Medulla oblongata (tissue), 1 donor: Measurements from ENCODE around the gene TMPRSS7.

Experiments
- DNase-seq: peaks from one replicate; pipeline ENCODE4 v3.0.0-alpha.2; 2015; ENCODE audit errors: extremely low spot score

The TMPRSS7 gene

DNA sequence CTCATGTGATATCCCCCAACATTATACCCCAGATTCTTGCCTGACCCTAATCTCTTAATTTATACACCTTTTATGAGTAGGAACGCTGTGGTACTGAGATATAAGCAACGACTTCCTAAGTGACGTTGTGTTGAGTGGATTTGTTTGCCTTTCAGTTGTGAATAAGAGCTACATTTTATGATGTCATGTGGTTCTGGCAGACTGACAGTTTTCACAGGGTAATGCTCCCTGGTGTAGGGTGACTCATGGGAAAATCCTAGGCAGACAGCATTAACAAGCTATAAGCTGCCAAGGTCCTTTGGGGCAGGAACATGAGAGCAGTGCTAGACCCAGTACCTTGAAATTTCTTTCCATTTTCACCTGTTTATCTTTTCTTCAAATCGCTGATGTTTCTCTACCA lies 62.8 kb downstream of the TMPRSS7 start:
- DNase-seq = no peak

DNA sequence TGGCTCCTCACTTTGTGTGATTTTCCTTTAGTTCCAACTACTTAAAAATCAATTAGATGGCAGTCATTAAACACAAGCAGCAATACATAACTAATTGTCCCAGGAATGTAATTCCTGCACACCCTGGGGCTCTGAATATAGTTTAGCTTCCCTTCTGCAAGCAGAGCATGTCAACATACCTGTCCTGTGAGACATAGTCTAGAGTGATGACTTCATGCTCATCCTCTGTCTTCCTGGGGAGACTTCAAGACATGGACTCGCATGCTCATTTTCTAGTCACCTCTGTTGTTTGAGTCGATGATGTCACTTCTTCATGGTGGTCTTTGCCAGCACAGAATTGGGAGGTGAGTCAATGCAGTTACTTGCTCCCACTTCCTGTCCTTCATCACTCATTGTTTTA lies 67.4 kb downstream of the TMPRSS7 start:
- no peak for DNase-seq

DNA sequence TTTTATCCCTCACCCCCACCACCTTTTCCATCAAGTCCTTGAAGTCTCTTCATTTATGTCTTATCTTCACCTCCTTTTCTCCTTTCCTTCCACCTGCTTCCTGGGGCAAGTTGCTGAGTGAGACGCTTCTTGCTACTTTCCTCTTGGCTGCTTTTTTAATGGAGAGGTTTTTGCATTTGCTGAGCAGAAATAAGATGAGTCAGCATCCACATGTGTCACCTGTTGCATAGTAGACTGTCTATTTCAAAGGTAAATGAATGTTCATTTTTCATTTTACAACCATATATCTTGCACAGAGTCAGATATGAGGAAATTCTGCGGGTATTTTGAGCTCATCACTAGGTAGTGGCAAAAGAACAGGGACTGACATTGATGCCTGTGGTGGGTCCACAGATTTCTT lies 70.2 kb downstream of the TMPRSS7 start:
- DNase-seq = no peak

DNA sequence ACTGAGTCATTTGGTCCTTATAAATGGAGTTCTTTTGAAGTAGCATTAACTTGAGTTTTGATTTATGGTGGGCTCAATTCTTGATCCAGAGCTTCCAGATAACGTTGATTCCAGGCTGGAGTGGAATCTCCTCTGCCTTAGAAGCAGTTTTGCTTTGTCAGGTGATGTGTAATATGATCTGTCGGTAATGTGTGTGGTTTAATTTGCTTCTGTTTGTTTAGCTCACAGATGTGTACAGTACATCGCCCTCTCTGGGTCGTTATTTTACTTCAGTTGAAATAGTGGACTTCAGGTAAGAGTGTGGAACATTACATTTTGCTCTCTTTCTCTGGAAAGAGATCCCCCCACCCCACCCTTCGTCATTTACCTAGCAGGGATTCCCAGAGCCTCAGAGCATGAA lies 74.8 kb downstream of the TMPRSS7 start:
- DNase-seq = no peak

DNA sequence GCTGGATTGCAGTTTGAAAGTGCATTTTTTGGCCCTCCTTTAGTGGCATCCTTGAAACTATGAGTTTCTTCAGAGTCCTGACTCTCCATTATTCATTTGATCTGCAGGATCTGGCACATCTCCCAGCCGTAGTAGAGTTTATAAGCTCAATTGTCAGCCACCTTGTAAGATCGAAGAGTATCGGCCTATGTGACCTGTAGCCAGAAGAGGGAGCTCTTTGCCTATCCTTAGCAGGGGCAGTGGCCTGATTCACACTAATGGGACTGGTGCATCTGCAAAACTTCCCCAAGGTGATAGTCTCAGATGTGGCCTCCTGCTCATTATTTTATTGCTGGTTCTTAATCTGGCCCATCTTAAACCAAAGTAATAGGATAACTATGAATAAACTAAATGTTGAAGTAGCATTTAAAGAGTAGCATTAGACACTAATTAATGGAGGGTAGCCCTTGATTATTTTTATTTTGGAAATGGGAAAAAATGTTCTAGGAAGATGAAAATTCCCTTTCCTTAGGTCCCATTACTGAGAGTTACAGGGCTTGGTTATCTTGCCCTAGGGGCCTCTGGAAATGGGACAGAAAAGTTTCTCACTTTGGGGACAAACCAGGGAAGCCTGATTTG lies 77.4 kb downstream of the TMPRSS7 start:
- peak; percentile 82 for DNase-seq

DNA sequence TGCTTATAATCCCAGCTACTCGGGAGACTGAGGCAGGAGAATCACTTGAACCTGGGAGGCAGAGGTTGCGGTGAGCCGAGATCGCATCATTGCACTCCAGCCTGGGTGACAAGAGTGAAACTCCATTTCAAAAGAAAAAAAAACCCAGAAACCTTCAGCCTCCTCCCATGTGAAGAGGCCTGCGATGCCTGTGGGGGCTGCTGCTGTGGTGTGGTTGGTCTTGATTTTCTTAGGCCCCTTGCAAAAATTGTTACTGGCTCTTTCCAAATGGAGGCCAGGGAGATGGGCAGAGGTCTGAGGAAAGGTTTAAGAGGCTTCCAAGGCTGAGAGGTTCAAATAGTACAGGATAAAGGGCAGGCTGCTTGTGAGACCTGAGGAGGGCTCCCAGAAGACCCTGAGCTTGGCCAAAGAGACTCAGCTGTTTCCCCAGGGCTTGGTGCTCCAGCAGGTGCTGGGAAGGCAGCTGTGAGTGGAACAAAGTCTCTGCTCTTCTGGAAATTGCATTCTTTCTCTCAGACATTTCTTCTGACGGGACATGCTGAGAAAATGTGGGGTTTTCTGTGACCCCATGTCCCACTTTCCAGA lies 80.1 kb downstream of the TMPRSS7 start:
- no peak for DNase-seq

DNA sequence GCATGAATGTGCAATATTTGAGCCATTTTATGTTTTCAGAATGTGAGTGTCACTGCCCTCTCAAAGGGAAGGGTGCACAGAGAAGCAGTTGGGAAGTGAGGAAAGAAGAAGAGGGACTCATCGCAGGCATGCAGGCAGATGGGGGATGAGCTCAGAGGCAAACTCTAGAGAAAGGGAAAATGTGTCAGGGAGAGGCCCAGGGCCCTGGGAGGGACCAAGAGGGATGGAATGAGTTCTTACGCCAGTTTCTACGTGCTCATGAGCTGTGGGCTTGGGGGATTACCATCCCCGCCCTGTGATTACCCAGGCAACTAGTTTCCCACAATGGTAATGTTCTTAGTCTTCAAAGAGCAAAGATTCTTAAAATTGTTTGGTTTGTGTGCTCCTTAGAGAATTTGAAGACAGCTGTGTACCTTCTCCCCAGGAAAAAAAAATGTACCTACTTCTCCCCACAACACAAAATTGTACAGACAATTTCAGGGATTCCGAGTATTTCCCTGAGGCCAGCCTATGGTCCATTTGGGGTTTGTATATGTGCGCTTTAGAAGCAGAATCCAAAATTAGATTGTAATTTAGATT lies 80.7 kb downstream of the TMPRSS7 start:
- DNase-seq = no peak

DNA sequence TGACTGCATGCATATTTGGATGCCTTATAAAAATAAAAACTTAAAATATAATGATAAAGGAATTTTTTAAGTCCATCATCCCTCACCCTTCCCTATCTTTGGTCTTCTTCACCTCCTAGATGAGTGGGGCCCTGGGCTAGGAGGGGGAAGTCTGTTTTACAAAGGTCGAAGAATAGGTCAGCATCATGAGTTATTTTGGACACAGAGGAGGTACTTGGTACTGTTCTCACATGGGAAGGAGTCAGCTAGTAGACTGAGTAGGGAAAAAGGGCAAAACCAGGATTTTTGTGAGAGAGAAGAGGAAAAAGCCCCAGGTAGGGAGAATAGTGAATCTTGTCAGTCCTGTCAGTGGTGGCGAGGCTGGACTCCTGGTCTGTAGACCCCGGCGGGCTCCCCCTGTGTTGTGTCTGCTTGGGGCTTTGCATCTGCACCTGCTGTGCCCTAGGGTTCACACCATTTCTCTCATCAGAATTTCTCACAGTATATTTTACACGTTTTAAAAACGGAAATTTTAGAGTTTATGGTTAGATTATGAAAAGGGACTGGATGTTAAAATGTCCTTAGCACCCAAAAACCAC lies 81.4 kb downstream of the TMPRSS7 start:
- no peak for DNase-seq

DNA sequence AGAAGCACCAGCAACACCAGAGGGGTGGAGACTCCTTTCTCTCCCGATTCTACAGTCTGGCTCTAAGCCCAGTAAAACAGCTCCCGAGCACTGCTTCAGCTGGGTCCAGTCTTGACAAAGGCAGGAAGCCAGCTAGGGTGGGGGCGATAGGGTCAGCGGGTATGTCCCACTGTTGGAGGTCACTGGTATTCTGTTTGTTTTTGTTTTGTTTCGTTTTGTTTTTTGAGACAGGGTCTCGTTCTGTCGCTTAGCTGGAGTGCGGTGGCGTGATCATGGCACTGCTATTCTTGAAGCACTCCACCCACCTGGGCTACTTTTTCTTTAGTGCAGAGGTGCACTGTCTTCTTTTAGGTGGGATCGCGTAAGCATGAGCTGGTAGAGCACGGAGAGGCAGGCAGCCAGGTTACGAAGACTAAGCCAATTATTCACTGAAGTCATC lies 82.2 kb downstream of the TMPRSS7 start:
- DNase-seq = no peak

DNA sequence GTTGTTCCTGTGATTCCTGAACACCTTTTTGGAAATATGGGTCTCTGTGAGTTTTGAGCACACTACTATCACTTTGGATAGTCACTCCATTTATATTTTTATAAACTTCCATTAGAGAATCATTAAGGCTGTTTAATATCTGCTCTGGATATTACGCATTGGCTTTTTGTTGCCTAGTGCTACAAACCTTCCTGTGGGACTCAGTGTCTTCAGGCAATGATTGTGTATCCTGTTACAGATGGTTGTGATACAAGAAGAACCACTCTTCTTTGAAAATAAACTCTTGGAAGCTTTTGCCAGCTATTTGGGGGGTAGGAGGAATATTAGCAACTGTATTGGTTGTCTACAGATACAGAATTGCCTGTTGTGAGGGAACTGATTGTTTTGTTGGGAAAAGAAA lies 82.9 kb downstream of the TMPRSS7 start:
- DNase-seq = no peak

DNA sequence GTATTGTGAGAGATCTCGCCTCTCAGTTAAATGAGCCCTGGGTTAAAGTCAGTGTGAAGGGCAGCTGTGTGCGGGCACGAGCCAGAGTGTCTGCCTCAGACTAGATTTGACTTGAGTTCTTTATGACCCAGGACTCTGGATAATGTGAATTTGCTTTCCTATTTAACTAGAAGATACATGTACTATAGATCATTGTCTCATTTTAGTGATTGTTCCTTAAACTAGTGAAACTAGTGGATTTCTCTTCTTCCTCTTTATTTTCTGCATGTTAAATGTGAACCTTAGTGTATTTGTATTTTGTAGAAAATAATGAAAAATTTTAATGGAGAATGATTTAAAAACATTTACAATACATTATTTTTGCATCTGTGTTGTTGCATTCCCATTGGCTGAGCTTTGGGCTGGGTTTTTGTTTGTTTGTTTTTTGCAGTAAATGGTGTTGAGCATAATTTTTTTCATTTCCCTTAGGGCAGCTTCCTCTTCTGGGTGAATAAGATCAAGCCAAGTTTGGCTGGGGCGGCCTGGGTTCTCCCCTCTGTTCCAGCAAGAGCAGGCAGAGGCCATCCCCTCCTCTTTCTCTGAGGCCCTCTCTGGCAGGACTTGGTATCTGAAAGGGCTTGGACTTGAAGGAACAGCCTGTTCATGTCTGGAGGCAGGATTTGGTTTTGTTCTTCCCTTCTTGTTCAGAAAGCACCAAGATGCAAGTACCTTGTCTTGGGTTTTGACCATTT lies 83.5 kb downstream of the TMPRSS7 start:
- DNase-seq = peak; percentile 77

DNA sequence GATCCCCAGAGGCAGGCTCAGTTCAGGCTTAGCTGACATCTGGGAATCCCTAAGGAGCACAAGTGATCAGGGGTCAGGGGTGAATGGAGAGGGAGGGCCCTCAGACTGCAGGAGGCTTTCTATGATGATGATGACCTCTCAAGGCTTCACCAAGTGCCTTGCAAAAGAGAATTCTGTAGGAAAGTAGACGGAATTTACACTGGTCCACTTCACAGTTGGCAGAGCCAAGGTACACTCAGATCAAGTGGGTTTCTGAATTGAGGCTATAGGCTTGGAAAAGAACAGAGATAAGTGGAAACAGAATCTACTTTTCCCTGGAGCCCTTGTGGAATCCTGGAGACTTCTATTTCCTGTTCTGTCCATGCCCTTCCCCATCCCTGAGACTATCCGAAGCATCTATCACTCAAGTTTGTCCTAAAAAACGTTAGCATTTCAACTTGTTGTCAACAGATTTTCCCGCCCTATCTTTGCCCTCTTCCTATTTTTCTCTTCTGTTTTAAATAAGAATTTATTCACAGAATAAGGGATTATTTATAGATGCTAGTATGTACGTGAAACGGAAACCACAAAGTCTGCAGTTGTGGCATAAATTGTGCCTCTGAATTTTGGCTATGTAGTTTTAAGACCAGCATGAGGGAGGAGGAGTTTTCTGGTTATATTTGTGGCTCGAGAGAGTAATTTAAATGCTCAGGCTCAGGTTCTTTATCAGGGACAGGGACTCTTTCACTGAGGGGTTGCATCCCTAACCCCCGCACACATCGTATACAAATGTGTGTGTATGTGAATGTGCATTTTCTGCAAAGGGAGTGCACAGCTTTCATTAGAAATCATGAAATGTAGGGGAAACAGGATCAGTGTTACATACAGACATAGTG lies 85.7 kb downstream of the TMPRSS7 start:
- no peak for DNase-seq

DNA sequence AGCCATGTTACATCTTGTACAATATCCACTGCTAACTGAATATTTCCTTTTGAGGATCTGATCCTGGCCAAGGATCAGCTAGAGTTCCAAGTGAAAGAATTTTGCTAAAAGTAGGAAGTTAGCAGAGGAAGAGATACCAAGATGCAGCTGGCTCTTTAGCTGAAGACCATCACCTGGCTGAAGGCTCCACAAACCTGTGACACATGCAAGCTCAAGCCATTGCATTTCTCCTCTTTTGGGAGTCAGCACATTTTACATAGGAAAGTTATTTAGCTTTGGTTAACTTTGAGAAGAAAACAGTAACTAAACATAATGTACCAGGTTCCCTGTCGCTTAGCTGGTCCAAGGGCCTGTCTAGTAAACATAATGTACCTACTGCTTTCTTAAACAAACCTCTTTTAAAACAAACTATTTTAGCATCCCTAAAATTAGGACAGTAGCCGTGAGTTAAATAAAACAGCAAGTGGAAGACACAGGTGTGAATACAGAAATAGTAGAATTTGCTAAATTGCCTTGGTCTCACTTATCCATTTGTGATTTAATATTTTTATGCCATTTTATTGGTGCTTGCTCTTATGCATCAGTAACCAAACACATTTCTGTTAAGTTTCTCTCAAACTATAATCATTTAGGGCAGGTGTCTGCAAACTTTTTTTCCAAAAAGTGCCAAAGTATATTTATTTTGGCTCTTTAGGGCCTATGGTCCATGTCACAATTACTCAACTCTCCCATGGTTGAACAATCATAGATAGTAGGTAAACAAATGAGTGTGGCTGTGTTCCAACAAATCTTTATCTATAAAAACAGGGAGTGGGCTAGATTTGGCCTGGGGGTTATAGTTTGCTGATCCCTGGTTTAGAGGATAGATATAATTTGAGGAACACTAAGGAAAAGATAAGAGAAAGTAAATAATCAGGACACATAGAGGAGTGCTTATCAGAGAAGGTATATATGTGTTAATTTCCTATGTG lies 87.3 kb downstream of the TMPRSS7 start:
- no peak for DNase-seq

DNA sequence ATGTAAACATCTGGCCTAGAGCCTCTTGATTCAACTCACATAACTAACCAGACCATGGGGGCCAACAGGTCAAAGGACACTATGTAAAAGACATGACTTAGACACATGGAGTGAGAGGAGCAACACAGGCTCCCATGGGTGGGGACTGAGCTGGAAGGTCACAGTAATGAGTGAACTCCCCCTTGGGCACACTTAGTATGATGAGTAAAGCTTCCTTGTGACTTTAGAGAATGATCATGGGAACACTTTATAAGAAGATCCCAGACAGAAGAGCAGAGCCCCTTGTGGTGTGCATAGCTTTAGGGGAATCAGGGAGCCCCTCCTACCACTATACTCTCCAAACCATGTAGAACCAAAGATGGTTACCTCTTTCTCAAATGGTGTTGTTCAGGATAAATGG lies 88.3 kb downstream of the TMPRSS7 start:
- no peak for DNase-seq

DNA sequence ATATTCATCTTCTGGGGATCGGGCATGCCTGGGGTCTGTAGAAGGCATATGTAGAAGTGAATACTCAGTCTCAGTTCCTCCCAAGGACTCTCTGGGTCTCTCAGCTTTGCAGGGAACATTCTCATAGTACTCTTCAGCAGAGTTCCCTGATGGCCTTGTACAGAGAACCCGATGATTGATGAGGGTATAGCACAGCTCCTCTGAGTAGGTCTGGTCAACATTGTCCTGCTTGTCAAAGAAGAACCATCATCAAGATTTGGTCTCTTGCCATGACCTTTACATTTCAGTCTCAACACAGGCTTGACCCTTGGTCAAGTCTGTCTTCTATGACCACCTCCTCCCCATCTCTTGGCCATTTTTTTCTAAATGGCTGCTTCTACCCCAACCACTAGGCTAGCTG lies 89.0 kb downstream of the TMPRSS7 start:
- DNase-seq = no peak

DNA sequence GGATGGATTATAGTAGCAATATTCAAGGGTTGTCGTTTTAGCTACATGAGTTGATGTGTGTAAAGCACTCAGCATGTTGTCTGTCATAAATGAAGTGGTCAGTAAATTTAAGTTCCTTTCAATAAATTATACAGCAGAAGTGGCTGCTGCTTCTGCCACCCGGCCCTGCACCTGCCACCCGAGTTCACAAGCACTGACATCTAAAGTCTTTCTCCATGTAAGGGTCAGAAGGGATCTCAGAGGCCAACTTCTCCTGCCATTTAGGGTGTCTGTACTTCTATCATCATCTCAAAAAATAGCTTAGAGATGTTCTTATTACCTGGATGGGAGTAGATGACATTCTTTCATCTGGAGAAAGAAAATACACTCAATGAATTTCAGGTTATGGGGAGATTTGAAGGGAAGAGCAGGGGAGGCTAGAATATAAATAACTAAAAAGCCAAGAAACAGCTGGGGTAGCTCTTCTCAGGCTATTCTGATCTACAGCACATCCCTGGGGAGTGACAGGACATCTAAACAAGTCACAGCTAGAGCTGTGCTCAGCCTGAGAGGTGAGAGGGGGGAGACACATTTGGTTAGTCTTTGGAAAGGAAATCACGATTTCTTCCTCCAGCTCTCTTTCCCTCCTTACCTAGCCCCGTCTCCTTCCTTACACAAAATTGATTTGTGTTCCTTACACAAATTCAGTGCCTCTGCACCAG lies 90.5 kb downstream of the TMPRSS7 start:
- DNase-seq = no peak

DNA sequence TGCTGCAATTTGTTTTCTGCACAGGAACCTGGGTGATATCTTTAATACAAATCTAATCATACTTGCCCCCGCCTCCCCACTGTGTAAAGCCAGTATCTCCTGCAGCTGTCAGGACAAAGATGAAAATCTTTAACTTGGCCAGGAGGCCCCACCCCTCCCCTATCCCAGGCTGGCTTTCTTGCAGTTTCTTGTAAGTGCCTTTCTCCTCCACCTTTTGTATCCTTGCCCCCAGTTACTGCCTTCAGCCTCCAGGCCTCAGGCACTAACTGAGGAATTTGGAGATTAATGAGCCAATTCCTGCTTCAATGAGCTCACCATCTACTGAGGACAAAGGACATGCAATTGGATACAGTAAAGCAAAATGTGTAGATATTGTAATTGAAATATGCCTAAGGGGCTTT lies 92.0 kb downstream of the TMPRSS7 start:
- DNase-seq = no peak

DNA sequence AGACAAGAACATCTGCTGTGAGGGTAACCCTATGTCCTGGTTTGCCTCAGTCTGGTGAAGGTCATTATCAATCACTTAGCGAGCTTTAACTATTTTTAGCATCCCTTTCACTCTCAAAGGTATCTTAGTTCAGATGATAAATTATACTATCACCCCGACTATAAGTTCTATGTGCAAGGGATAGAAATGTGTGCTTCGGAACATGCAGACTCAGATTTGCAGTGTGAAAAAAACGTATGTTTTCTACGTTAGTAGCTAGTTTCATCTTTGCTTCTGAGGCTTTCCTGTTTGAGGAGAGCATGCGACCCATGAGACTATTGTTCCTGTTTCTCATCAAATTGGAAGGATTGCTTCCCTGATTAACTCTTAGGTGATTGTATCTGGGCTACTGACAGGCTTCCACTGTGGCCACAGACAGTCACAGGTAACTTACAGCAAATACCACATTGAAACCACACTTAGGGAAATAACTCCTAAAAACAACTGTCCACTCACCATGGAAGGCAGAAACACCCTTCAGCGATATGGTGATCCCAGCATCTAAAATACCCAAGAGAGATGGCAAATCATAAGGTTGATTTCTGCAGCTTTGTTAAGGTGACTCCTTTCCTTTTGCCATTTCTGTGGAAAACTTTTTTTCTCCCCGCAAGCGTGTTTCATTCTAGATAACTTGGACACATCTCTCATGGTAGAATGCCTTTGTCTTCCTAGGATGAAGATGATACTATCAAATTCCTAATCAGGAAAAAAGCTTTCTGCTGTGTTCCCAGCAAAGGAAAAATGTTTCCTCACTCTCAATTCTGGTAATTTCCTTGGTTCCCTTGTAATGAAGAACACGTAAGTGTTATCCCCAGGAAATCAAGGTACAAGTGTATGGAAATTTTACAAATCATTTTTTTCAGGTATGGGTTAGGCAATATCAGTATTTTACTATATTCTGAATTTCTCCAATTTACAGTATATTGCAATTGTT lies 93.3 kb downstream of the TMPRSS7 start:
- DNase-seq = peak; percentile 68
